ENCODE data around the gene ABCG5. TPM values are rescaled to one million over a fixed set of nuclear protein-coding genes. Genes with fewer than 3 reads are reported as not detected.

Gene ABCG5
- total and polyA plus RNA-seq, 2 experiments from 2014 or later = 5.4 TPM

- no peak overlapping the region for H3K4me2 ChIP-seq
- H3K27me3 ChIP-seq = peaks cover 24% of the 10 kb centered on the region
- H3K36me3 ChIP-seq (replicated peaks; ENCODE audit: insufficient read depth, low read depth) = no peaks in the 10 kb centered on the region
- no peak for DNase-seq (ENCODE audit: low spot score)
- no peaks in the 10 kb centered on the region for H3K4me1 ChIP-seq (ENCODE audit: insufficient read depth)
- H3K79me2 ChIP-seq = no peaks in the 10 kb centered on the region
- no peaks in the 10 kb centered on the region for H3K9me2 ChIP-seq (replicated peaks; ENCODE audit: insufficient read depth)
- H3K27ac ChIP-seq = no peak overlapping the region
- H4K20me1 ChIP-seq (ENCODE audit: insufficient read depth, poor library complexity, severe bottlenecking) = no peaks in the 10 kb centered on the region
- TF ChIP-seq CTCF (IDR thresholded peaks at IDR 0.05; ENCODE audit: poor library complexity) (no peak), EZH2 (IDR thresholded peaks at IDR 0.05; ENCODE audit: borderline replicate concordance) (no peak), EZH2phosphoT487 (IDR thresholded peaks at IDR 0.05; ENCODE audit: low read depth, severe bottlenecking, unreplicated experiment) (no peak)
- no peak overlapping the region for H2AFZ ChIP-seq
- WGBS (ENCODE audit: low lambda C conversion rate, missing lambda C conversion rate) = 95% methylated on average over 17 of the region's 21 CpGs
- H3K4me3 ChIP-seq = no peak overlapping the region
- H3K9me3 ChIP-seq (ENCODE audit: low read depth) = no peaks in the 10 kb centered on the region
Observed at GRCh38 chr2:43852196-43852730, 13.6 kb upstream of the ABCG5 start.

- peaks cover 14% of the 10 kb centered on the region for H3K27me3 ChIP-seq
- H2AFZ ChIP-seq = no peak overlapping the region
- no peak overlapping the region for H3K27ac ChIP-seq
- no peaks in the 10 kb centered on the region for H3K36me3 ChIP-seq (replicated peaks; ENCODE audit: insufficient read depth, low read depth)
- H3K4me1 ChIP-seq (ENCODE audit: insufficient read depth) = no peaks in the 10 kb centered on the region
- no peaks in the 10 kb centered on the region for H3K9me3 ChIP-seq (ENCODE audit: low read depth)
- TF ChIP-seq EZH2 (IDR thresholded peaks at IDR 0.05; ENCODE audit: borderline replicate concordance) (no peak), CTCF (IDR thresholded peaks at IDR 0.05; ENCODE audit: poor library complexity) (no peak), EZH2phosphoT487 (IDR thresholded peaks at IDR 0.05; ENCODE audit: low read depth, severe bottlenecking, unreplicated experiment) (no peak)
- no peak overlapping the region for H3K4me2 ChIP-seq
- DNase-seq (ENCODE audit: low spot score) = no peak
- H3K9me2 ChIP-seq (replicated peaks; ENCODE audit: insufficient read depth) = no peaks in the 10 kb centered on the region
- no peak overlapping the region for H3K4me3 ChIP-seq
- H3K79me2 ChIP-seq = no peaks in the 10 kb centered on the region
- 96% methylated on average over 20 of the region's 20 CpGs for WGBS (ENCODE audit: low lambda C conversion rate, missing lambda C conversion rate)
- no peaks in the 10 kb centered on the region for H4K20me1 ChIP-seq (ENCODE audit: insufficient read depth, poor library complexity, severe bottlenecking)
Observed at GRCh38 chr2:43851011-43851980, 12.7 kb upstream of the ABCG5 start.

- TF ChIP-seq EZH2phosphoT487 (IDR thresholded peaks at IDR 0.05; ENCODE audit: low read depth, severe bottlenecking, unreplicated experiment) (no peak), CTCF (IDR thresholded peaks at IDR 0.05; ENCODE audit: poor library complexity) (no peak), EZH2 (IDR thresholded peaks at IDR 0.05; ENCODE audit: borderline replicate concordance) (no peak)
- H3K36me3 ChIP-seq (replicated peaks; ENCODE audit: insufficient read depth, low read depth) = no peaks in the 10 kb centered on the region
- no peak overlapping the region for H3K4me3 ChIP-seq
- H2AFZ ChIP-seq = no peak overlapping the region
- H3K79me2 ChIP-seq = no peaks in the 10 kb centered on the region
- H3K27me3 ChIP-seq = no peaks in the 10 kb centered on the region
- no peaks in the 10 kb centered on the region for H4K20me1 ChIP-seq (ENCODE audit: insufficient read depth, poor library complexity, severe bottlenecking)
- no peak overlapping the region for H3K4me2 ChIP-seq
- H3K9me2 ChIP-seq (replicated peaks; ENCODE audit: insufficient read depth) = no peaks in the 10 kb centered on the region
- H3K9me3 ChIP-seq (ENCODE audit: low read depth) = no peaks in the 10 kb centered on the region
- H3K4me1 ChIP-seq (ENCODE audit: insufficient read depth) = no peaks in the 10 kb centered on the region
- no peak overlapping the region for H3K27ac ChIP-seq
- 82% methylated on average over 1 of the region's 1 CpG for WGBS (ENCODE audit: low lambda C conversion rate, missing lambda C conversion rate)
- no peak for DNase-seq (ENCODE audit: low spot score)
Observed at GRCh38 chr2:43848214-43848613, 9.6 kb upstream of the ABCG5 start.
